Measurements from ENCODE around the gene HSPA5. TPM values are rescaled to one million over a fixed set of nuclear protein-coding genes. Genes with fewer than 3 reads are reported as not detected.
"Not testable (repeated sequence)": the region's sequence is repeated elsewhere in the genome, so short reads cannot be mapped to it uniquely, and the experiment has no call there.

Gene HSPA5
- total RNA-seq, 4 donors from 2014 or later: 59.0 to 140 (median 84.9) TPM

DNA sequence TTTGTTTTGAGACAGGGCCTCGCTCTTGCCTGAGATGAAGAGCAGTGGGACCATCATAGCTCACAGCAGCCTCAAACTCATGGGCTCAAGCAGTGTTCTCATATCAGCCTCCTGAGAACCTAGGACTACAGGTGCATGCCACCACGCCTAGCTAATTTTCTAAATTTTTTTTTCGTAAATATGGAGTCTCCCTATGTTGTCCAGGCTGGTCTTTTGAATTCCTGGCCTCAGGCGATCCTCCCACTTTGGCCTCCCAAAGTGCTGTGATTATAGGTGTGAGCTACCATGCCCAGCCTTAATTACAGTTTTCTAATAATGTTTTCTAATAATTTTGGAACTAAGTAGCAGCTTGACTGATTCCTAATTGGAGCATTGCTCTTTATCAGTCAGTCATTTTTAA is 35.6 kb upstream of the HSPA5 start:
- no peaks in the 10 kb centered on the region for H3K27me3 ChIP-seq
- peaks cover 3 to 62% (median 17%) of the 10 kb centered on the region in 4 donors for H3K4me1 ChIP-seq
- TF ChIP-seq, protein P1, sequence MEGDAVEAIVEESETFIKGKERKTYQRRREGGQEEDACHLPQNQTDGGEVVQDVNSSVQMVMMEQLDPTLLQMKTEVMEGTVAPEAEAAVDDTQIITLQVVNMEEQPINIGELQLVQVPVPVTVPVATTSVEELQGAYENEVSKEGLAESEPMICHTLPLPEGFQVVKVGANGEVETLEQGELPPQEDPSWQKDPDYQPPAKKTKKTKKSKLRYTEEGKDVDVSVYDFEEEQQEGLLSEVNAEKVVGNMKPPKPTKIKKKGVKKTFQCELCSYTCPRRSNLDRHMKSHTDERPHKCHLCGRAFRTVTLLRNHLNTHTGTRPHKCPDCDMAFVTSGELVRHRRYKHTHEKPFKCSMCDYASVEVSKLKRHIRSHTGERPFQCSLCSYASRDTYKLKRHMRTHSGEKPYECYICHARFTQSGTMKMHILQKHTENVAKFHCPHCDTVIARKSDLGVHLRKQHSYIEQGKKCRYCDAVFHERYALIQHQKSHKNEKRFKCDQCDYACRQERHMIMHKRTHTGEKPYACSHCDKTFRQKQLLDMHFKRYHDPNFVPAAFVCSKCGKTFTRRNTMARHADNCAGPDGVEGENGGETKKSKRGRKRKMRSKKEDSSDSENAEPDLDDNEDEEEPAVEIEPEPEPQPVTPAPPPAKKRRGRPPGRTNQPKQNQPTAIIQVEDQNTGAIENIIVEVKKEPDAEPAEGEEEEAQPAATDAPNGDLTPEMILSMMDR (IDR thresholded peaks at IDR 0.05): no peak
- TF ChIP-seq POLR2A (IDR thresholded peaks at IDR 0.05) (no peak), EP300 (IDR thresholded peaks at IDR 0.05) (no peak)
- no peak overlapping the region for H3K27ac ChIP-seq
- WGBS, 2 donors: 90 to 94% methylated on average over 4 of the region's 4 CpGs
- DNase-seq (ENCODE audit: low spot score in 2 of 2): no peak
- H3K9me3 ChIP-seq: no peaks in the 10 kb centered on the region
- H3K4me3 ChIP-seq: no peak overlapping the region
- peaks cover 0 to 7% (median 0%) of the 10 kb centered on the region in 3 donors for H3K36me3 ChIP-seq

DNA sequence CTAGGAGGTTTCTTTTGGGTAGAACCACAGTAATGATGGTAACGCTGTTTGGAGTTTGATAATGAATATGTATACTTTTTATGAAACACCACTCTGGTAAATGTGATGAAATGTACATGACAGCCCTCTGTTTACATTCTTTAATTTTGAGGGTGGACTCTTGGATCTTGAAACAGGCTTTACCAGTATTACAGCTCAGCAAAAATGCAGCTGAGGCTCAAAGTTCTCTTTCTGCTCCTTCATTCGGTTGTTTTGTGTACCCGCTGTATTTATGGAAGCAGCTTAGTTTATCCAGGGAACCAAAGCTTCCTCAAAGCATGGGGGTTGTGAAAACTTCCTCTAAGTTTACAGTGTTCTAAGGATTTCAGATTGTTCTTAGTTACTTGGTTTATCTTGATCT is 31.6 kb upstream of the HSPA5 start:
- H3K36me3 ChIP-seq: peaks cover 0 to 4% (median 0%) of the 10 kb centered on the region in 3 donors
- H3K9me3 ChIP-seq: no peaks in the 10 kb centered on the region
- H3K4me1 ChIP-seq: peaks cover 3 to 73% (median 25%) of the 10 kb centered on the region in 4 donors
- peak overlapping the region in 3 of 4 donors; percentile 53 to 58 (median 55) for H3K27ac ChIP-seq
- TF ChIP-seq EP300 (IDR thresholded peaks at IDR 0.05) (no peak), POLR2A (IDR thresholded peaks at IDR 0.05) (no peak)
- TF ChIP-seq, protein P1 (IDR thresholded peaks at IDR 0.05): no peak
- WGBS, 2 donors: 29 to 31% methylated on average over 3 of the region's 3 CpGs
- no peak for DNase-seq (ENCODE audit: low spot score in 2 of 2)
- no peak overlapping the region for H3K4me3 ChIP-seq
- no peaks in the 10 kb centered on the region for H3K27me3 ChIP-seq

DNA sequence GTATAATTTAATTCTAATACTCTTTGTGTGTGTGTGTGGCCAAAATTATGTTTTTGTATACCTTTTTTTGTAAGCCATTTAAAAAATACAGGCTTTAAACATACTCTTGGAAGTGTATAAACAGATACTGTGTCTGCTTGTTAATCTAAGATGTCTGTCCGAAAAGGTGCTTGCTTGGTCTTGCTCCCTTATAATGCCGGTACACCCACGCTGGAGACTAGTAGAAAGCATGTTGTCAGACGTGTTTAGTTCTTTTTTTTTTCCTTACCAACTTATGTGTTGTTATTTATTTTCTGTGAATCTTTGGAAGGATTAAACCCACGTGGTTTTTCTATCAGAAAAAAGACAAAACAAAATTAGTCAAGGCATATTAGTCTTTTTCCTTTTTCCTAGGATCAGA is 29.9 kb upstream of the HSPA5 start:
- Histone ChIP-seq H3K27ac (peak overlapping the region in 2 of 4 donors; percentile 46 to 53), H3K9me3 (no peaks in the 10 kb centered on the region), H3K4me1 (peaks cover 3 to 60% (median 25%) of the 10 kb centered on the region in 4 donors), H3K4me3 (no peak overlapping the region), H3K27me3 (no peaks in the 10 kb centered on the region), H3K36me3 (peaks cover 0 to 12% (median 0%) of the 10 kb centered on the region in 3 donors)
- TF ChIP-seq, protein P1 (IDR thresholded peaks at IDR 0.05): no peak
- DNase-seq (ENCODE audit: low spot score in 2 of 2): no peak
- WGBS, 2 donors: 65% methylated on average over 5 of the region's 5 CpGs

DNA sequence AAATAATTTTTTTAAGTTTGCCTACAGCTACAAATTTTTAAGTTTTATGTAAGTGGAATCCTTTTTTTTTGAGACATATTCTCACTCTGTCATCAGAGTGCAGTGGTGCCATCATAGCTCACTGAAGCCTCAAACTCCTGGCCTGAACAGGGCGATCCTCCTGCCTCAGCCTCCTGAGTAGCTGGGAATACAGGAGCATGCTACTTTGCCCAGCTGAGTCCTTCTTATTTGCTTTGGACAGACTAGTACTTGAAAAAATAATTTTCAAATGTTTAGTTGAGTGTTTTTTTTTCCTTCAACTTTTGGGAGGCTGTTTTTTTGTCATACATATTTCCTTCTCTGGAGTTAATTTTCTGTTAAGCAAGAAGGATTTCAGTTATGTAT is 27.9 kb upstream of the HSPA5 start:
- peaks cover 0 to 15% (median 0%) of the 10 kb centered on the region in 3 donors for H3K36me3 ChIP-seq
- H3K27me3 ChIP-seq: no peaks in the 10 kb centered on the region
- peak overlapping the region in 2 of 4 donors; percentile 48 to 54 for H3K27ac ChIP-seq
- H3K9me3 ChIP-seq: no peaks in the 10 kb centered on the region
- 90 to 91% methylated on average over 1 of the region's 1 CpG for WGBS, 2 donors
- no peak for TF ChIP-seq EP300 (IDR thresholded peaks at IDR 0.05)
- TF ChIP-seq, protein P1 (IDR thresholded peaks at IDR 0.05): no peak
- TF ChIP-seq POLR2A (IDR thresholded peaks at IDR 0.05): no peak
- H3K4me3 ChIP-seq: no peak overlapping the region
- peaks cover 0 to 54% (median 22%) of the 10 kb centered on the region in 4 donors for H3K4me1 ChIP-seq
- no peak for DNase-seq (ENCODE audit: low spot score in 2 of 2)

DNA sequence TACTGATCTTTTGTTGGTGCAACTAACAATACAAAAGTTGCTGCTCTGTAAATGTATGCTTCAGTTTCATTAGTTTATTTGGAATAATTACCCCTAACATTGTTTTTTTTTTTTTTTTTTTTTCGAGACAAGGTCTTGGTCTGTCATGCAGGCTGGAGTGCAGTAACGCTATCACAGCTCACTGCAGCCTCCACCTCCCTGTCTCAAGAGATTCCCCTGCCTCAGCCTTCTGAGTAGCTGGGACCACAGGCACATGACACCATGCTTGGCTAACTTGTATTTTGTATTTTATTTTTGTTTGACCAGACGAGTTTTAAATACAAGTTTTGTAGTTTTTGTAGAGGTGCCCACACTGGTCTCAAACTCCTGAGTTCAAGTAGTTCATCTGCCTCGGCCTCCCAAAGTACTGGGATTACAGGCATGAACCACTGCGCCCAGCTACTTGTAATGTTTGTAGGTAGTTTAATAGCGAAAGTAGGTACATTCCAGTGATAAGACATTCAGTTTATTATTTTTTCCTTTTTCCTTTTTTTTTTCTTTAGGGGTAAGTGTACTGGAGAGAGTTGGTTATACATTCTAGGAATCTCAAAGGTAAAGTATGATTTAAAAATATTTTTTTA is 27.4 kb upstream of the HSPA5 start:
- no peak overlapping the region for H3K4me3 ChIP-seq
- peak overlapping the region in 2 of 4 donors; percentile 48 to 54 for H3K27ac ChIP-seq
- 58% methylated on average over 6 of the region's 6 CpGs for WGBS, 2 donors
- peaks cover 0 to 54% (median 23%) of the 10 kb centered on the region in 4 donors for H3K4me1 ChIP-seq
- H3K36me3 ChIP-seq: peaks cover 0 to 20% (median 0%) of the 10 kb centered on the region in 3 donors
- no peaks in the 10 kb centered on the region for H3K27me3 ChIP-seq
- no peak for DNase-seq (ENCODE audit: low spot score in 2 of 2)
- no peaks in the 10 kb centered on the region for H3K9me3 ChIP-seq
- TF ChIP-seq, protein P1 (IDR thresholded peaks at IDR 0.05): no peak
- TF ChIP-seq EP300 (IDR thresholded peaks at IDR 0.05): no peak
- no peak for TF ChIP-seq POLR2A (IDR thresholded peaks at IDR 0.05)

DNA sequence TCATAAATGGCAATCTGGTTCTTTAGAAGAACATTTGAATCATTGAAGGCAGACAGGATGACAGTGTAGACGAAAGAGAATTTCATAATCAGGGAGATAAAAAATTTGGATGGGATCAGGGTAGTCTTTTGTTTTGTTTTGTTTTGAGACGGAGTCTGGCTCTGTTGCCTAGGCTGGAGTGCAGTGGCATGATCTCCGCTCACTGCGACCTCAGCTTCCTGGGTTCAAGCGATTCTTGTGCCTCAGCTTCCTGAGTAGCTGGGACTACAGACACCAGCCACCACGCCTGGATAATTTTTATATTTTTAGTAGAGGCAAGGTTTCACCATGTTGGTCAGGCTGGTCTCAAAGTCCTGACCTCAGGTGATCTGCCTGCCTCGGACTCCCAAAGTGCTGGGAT is 22.9 kb upstream of the HSPA5 start:
- not testable (repeated sequence) for H3K4me3 ChIP-seq; H3K27ac ChIP-seq; DNase-seq (ENCODE audit: low spot score in 2 of 2); H3K27me3 ChIP-seq; H3K9me3 ChIP-seq
- Histone ChIP-seq H3K4me1 (peaks cover 0 to 36% (median 17%) of the 10 kb centered on the region in 4 donors), H3K36me3 (peaks cover 0 to 16% (median 0%) of the 10 kb centered on the region in 3 donors)
- 81 to 85% methylated on average over 7 of the region's 7 CpGs for WGBS, 2 donors

All from tibial nerve (tissue), 4 donors.